Neuronal stem cell (in vitro differentiated cells): ENCODE results near the gene TMEM132D.

ENCODE experiments used
- DNase-seq: peaks from one replicate; pipeline ENCODE4 v3.0.0-alpha.2; 2013; ENCODE audit warnings: low spot score
- H2AFZ ChIP-seq: one replicate; pipeline ENCODE4 v1.6.1; 2013; ENCODE audit warnings: mild to moderate bottlenecking, low read length, inconsistent platforms
- H2AK5ac ChIP-seq: 2 replicates; pipeline ENCODE4 v1.6.1; 2013; ENCODE audit warnings: low read depth, mild to moderate bottlenecking, inconsistent platforms, low read length, moderate library complexity, mixed read lengths
- H2BK120ac ChIP-seq: 2 replicates; pipeline ENCODE4 v1.6.1; 2013; ENCODE audit warnings: low read depth, mild to moderate bottlenecking, inconsistent platforms, low read length, moderate library complexity, mixed read lengths
- H2BK12ac ChIP-seq: one replicate; pipeline ENCODE4 v1.6.1; 2013; ENCODE audit warnings: low read length, inconsistent platforms
- H2BK15ac ChIP-seq: 2 replicates; pipeline ENCODE4 v1.6.1; 2013; ENCODE audit warnings: mild to moderate bottlenecking, low read length, inconsistent platforms, mixed read lengths
- H2BK5ac ChIP-seq: one replicate; pipeline ENCODE4 v1.6.1; 2013; ENCODE audit warnings: inconsistent platforms, mild to moderate bottlenecking, low read length, moderate library complexity
- H3K14ac ChIP-seq: one replicate; pipeline ENCODE4 v1.6.1; 2013; ENCODE audit warnings: low read length, inconsistent platforms
- H3K18ac ChIP-seq: 2 replicates; pipeline ENCODE4 v1.6.1; 2013; ENCODE audit warnings: low read length, inconsistent platforms
- H3K23ac ChIP-seq: 2 replicates; pipeline ENCODE4 v1.6.1; 2013; ENCODE audit warnings: low read depth, mild to moderate bottlenecking, mixed read lengths, low read length, inconsistent platforms; ENCODE audit not compliant: poor library complexity
- H3K27ac ChIP-seq: replicated peaks from 3 replicates; pipeline ENCODE4 v1.5.1; 2013; ENCODE audit warnings: low read length, inconsistent platforms
- H3K27me3 ChIP-seq, 3 experiments: 2 replicates each; pipeline ENCODE4 v1.6.1; 2013; ENCODE audit warnings: low read length in 3 of 3, mild to moderate bottlenecking in 2 of 3, inconsistent platforms in 1 of 3, low read depth in 1 of 3, mixed read lengths in 1 of 3, moderate library complexity in 1 of 3; ENCODE audit not compliant: control insufficient read depth in 3 of 3, insufficient read depth in 3 of 3
- H3K36me3 ChIP-seq, 2 donors: replicated peaks in 1 of 2; 2 replicates each; pipeline ENCODE4 v1.6.1; 2013; ENCODE audit warnings: low read length in 2 of 2; ENCODE audit not compliant: control insufficient read depth in 2 of 2, insufficient read depth in 2 of 2
- H3K4ac ChIP-seq: 2 replicates; pipeline ENCODE4 v1.6.1; 2013; ENCODE audit warnings: inconsistent platforms, mild to moderate bottlenecking, low read length, moderate library complexity
- H3K4me1 ChIP-seq, 2 donors: 1 replicate in 1 of 2; 2 replicates in 1 of 2; pipeline ENCODE4 v1.6.1; 2013; ENCODE audit warnings: low read length in 2 of 2, low read depth in 1 of 2; ENCODE audit not compliant: control insufficient read depth in 2 of 2, insufficient read depth in 1 of 2
- H3K4me2 ChIP-seq: one replicate; pipeline ENCODE4 v1.6.1; 2013; ENCODE audit warnings: mild to moderate bottlenecking, low read length, inconsistent platforms; ENCODE audit not compliant: insufficient read depth, poor library complexity, severe bottlenecking
- H3K4me3 ChIP-seq, 2 donors: 2 replicates each; pipeline ENCODE4 v1.5.1; 2013; ENCODE audit warnings: low read length in 2 of 2, mild to moderate bottlenecking in 2 of 2, inconsistent platforms in 1 of 2, moderate library complexity in 1 of 2
- H3K79me1 ChIP-seq: one replicate; pipeline ENCODE4 v1.6.1; 2013; ENCODE audit warnings: low read depth, mild to moderate bottlenecking, inconsistent platforms, low read length, moderate library complexity
- H3K9ac ChIP-seq: one replicate; pipeline ENCODE4 v1.6.1; 2013; ENCODE audit warnings: mild to moderate bottlenecking, low read depth, low read length, inconsistent platforms; ENCODE audit not compliant: poor library complexity
- H3K9me3 ChIP-seq, 2 donors: replicated peaks in 1 of 2; 2 replicates each; pipeline versions ENCODE3 to v1.6.1; 2013; ENCODE audit warnings: low read length in 2 of 2, mild to moderate bottlenecking in 2 of 2, inconsistent platforms in 1 of 2, low read depth in 1 of 2, mixed read lengths in 1 of 2, moderate library complexity in 1 of 2; ENCODE audit not compliant: control insufficient read depth in 2 of 2, insufficient read depth in 1 of 2
- H4K8ac ChIP-seq: one replicate; pipeline ENCODE4 v1.6.1; 2013; ENCODE audit warnings: low read depth, mild to moderate bottlenecking, inconsistent platforms, low read length, moderate library complexity
- H4K91ac ChIP-seq: one replicate; pipeline ENCODE4 v1.6.1; 2013; ENCODE audit warnings: low read length, low read depth, mild to moderate bottlenecking, inconsistent platforms; ENCODE audit not compliant: poor library complexity
- WGBS, 2 donors: extraction: QIAGEN DNeasy Blood & Tissue Kit; methylation state at CpG; one replicate each; pipeline ENCODE4 v1.1.7; 2013; ENCODE audit warnings: missing lambda C conversion rate in 2 of 2, mixed read lengths in 1 of 2; ENCODE audit not compliant: insufficient read length in 2 of 2, insufficient replicate concordance in 1 of 2; ENCODE audit errors: extremely low coverage in 2 of 2; 5-methylcytosine and 5-hydroxymethylcytosine counted together

The TMEM132D gene

GRCh38 chr12:129467289-129467688 is 436.5 kb downstream of the TMEM132D start:
- WGBS, 2 donors: no CpG with 5 or more reads among the region's 1 CpG
- H2AK5ac ChIP-seq: no peak overlapping the region

GRCh38 chr12:129466499-129466898 is 437.3 kb downstream of the TMEM132D start:
- no peak overlapping the region for H2BK5ac ChIP-seq
- H2BK15ac ChIP-seq: no peak overlapping the region
- H3K14ac ChIP-seq: no peak overlapping the region
- peaks cover 0 to 4% of the 10 kb centered on the region in 2 donors for H3K4me1 ChIP-seq
- no peak overlapping the region for H3K4ac ChIP-seq
- no peak overlapping the region for H2BK12ac ChIP-seq
- H3K18ac ChIP-seq: no peak overlapping the region
- no peaks in the 10 kb centered on the region for H3K79me1 ChIP-seq
- no peak overlapping the region for H2AK5ac ChIP-seq
- no peaks in the 10 kb centered on the region for H3K36me3 ChIP-seq
- H3K9me3 ChIP-seq: no peaks in the 10 kb centered on the region
- no peak overlapping the region for H2BK120ac ChIP-seq
- H3K27me3 ChIP-seq: peaks cover 0 to 3% (median 0%) of the 10 kb centered on the region in 3 experiments
- no peak overlapping the region for H3K9ac ChIP-seq
- no peak overlapping the region for H3K4me2 ChIP-seq
- no peak overlapping the region for H3K4me3 ChIP-seq
- H2AFZ ChIP-seq: no peak overlapping the region
- no peak overlapping the region for H4K91ac ChIP-seq
- no peak overlapping the region for H4K8ac ChIP-seq
- no peak overlapping the region for H3K27ac ChIP-seq
- no peak for DNase-seq
- WGBS, 2 donors: no CpG with 5 or more reads among the region's 3 CpGs
- no peak overlapping the region for H3K23ac ChIP-seq

More at GRCh38 chr12:129467289-129467688, 436.5 kb downstream of the TMEM132D start:
- H4K91ac ChIP-seq: no peak overlapping the region
- no peak overlapping the region for H3K18ac ChIP-seq
- H3K4ac ChIP-seq: no peak overlapping the region
- H3K4me3 ChIP-seq: no peak overlapping the region
- no peak overlapping the region for H2BK5ac ChIP-seq
- H3K4me2 ChIP-seq: no peak overlapping the region
- H3K79me1 ChIP-seq: no peaks in the 10 kb centered on the region
- H3K9ac ChIP-seq: no peak overlapping the region
- no peak for DNase-seq
- H3K27ac ChIP-seq: no peak overlapping the region
- H3K4me1 ChIP-seq: peaks cover 0 to 4% of the 10 kb centered on the region in 2 donors
- no peak overlapping the region for H2BK12ac ChIP-seq
- no peak overlapping the region for H2BK15ac ChIP-seq
- no peak overlapping the region for H3K23ac ChIP-seq
- no peak overlapping the region for H4K8ac ChIP-seq
- no peak overlapping the region for H2AFZ ChIP-seq
- H2BK120ac ChIP-seq: no peak overlapping the region
- H3K14ac ChIP-seq: no peak overlapping the region
- H3K27me3 ChIP-seq: peaks cover 0 to 3% (median 0%) of the 10 kb centered on the region in 3 experiments
- no peaks in the 10 kb centered on the region for H3K9me3 ChIP-seq
- no peaks in the 10 kb centered on the region for H3K36me3 ChIP-seq

- no peak overlapping the region for H3K18ac ChIP-seq
- no peaks in the 10 kb centered on the region for H3K79me1 ChIP-seq
- H3K4me3 ChIP-seq: no peak overlapping the region
- H2AK5ac ChIP-seq: no peak overlapping the region
- no peak overlapping the region for H3K27ac ChIP-seq
- H3K9me3 ChIP-seq: no peaks in the 10 kb centered on the region
- no peak overlapping the region for H3K4ac ChIP-seq
- H4K91ac ChIP-seq: no peak overlapping the region
- H3K4me1 ChIP-seq: no peaks in the 10 kb centered on the region
- H2BK120ac ChIP-seq: no peak overlapping the region
- no peaks in the 10 kb centered on the region for H3K27me3 ChIP-seq
- no peak overlapping the region for H2BK12ac ChIP-seq
- no peak overlapping the region for H2AFZ ChIP-seq
- no peak overlapping the region for H2BK5ac ChIP-seq
- no peak overlapping the region for H4K8ac ChIP-seq
- H3K36me3 ChIP-seq: no peaks in the 10 kb centered on the region
- H3K14ac ChIP-seq: no peak overlapping the region
- no peak for DNase-seq
- WGBS, 2 donors: no CpG with 5 or more reads among the region's 5 CpGs
- no peak overlapping the region for H2BK15ac ChIP-seq
- no peak overlapping the region for H3K4me2 ChIP-seq
- no peak overlapping the region for H3K9ac ChIP-seq
- no peak overlapping the region for H3K23ac ChIP-seq
Measured at GRCh38 chr12:129459886-129460285, 443.9 kb downstream of the TMEM132D start.

- WGBS, 2 donors: no CpG with 5 or more reads among the region's 6 CpGs
- Histone ChIP-seq H4K8ac (no peak overlapping the region), H3K4me2 (no peak overlapping the region), H3K27ac (no peak overlapping the region), H2BK120ac (no peak overlapping the region), H3K23ac (no peak overlapping the region), H3K14ac (no peak overlapping the region), H3K36me3 (no peaks in the 10 kb centered on the region), H2AK5ac (no peak overlapping the region), H3K4ac (no peak overlapping the region), H3K4me1 (no peaks in the 10 kb centered on the region), H2BK12ac (no peak overlapping the region), H3K27me3 (no peaks in the 10 kb centered on the region), H3K18ac (no peak overlapping the region), H3K9me3 (no peaks in the 10 kb centered on the region), H2AFZ (no peak overlapping the region), H2BK15ac (no peak overlapping the region), H3K4me3 (no peak overlapping the region), H2BK5ac (no peak overlapping the region), H3K79me1 (no peaks in the 10 kb centered on the region), H3K9ac (no peak overlapping the region), H4K91ac (no peak overlapping the region)
- no peak for DNase-seq
Measured at GRCh38 chr12:129446696-129447095, 457.1 kb downstream of the TMEM132D start.
